GM18909 (cell line): Measurements from ENCODE around the gene GAB4.
"Not testable (repeated sequence)": the region's sequence is repeated elsewhere in the genome, so short reads cannot be mapped to it uniquely, and the experiment has no call there.

Source experiments
- ATAC-seq: cut with Tn5 transposase; IDR thresholded peaks from one replicate; pipeline ENCODE4 v1.9.1; 2021; ENCODE audit warnings: mild to moderate bottlenecking; ENCODE audit not compliant: unreplicated experiment, poor library complexity

The GAB4 gene, protein sequence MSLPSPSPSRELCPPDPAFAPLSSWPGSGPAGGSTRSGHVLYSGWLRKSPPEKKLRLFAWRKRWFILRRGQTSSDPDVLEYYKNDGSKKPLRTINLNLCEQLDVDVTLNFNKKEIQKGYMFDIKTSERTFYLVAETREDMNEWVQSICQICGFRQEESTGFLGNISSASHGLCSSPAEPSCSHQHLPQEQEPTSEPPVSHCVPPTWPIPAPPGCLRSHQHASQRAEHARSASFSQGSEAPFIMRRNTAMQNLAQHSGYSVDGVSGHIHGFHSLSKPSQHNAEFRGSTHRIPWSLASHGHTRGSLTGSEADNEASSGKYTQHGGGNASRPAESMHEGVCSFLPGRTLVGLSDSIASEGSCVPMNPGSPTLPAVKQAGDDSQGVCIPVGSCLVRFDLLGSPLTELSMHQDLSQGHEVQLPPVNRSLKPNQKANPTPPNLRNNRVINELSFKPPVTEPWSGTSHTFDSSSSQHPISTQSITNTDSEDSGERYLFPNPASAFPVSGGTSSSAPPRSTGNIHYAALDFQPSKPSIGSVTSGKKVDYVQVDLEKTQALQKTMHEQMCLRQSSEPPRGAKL

DNA sequence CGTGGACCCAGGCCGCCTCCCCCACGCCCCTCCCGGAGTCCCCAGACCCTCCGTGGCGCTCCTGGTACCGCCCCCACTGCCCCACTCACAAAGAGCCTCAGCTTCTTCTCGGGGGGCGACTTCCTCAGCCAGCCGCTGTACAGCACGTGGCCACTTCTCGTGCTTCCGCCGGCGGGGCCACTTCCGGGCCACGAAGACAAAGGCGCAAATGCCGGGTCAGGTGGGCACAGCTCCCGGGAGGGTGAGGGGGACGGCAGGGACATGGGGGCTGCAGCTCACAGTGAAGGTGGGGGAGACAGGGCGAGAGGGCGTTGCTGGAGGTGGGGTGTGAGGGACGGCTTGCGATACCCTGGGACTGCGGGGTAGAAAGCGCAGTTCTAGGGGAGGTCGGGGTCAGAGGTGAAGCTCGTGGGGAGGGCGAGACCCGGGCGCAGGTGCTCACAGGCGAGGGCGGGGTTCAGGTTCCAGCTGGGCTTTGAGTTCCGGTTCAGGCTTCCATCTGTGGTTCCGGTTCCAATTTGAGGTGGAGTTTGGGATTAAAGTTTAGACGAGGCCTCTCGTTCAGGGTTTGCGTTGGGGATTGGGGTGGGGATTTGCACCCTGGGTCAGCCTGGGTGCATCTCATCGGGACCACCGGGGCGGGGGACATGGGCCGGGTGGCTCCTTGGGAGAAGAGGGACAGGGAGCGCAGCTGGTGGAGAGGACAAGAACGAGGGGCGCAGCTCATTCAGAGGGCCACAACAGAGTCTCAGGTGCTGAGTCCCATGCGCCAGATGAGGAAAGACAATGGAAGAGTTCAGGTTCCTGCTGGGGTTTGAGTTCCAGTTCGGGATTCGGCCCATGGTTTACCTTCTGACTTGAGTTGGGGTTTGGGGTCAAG, at the start of gene GAB4:
GAB4 (minus strand) TSS at position 371 of the 880 bp plus-strand sequence; CDS start at position 263, 108 bp downstream.
- no peak for ATAC-seq

DNA sequence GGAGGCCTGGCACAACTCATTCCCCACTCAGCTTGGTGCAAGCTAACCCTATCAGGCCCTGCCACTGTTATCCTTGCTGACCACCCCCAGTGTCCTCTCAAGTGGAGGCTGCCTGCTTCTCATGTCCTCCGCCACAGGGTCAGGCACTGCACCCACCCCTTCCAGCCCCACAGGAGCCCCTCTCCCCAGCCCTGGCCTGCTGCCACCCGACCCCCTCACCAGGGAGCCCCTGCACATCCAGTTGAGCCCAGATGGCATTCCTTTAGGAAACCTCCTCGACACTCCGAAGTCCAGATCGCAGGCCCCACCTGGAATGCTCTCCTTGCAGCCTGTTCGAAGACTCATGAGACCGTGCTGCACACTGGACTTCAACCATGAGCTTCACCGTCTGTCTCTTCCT, 48.8 kb upstream of the GAB4 start:
- ATAC-seq: no peak

GRCh38 chr22:17056058-17056457, 48.0 kb upstream of the GAB4 start:
- no peak for ATAC-seq

- no peak for ATAC-seq
These were observed 39.6 kb upstream of the GAB4 start for GRCh38 chr22:17047656-17048055.

- ATAC-seq: no peak
These were observed 38.7 kb upstream of the GAB4 start for GRCh38 chr22:17046566-17047348.

DNA sequence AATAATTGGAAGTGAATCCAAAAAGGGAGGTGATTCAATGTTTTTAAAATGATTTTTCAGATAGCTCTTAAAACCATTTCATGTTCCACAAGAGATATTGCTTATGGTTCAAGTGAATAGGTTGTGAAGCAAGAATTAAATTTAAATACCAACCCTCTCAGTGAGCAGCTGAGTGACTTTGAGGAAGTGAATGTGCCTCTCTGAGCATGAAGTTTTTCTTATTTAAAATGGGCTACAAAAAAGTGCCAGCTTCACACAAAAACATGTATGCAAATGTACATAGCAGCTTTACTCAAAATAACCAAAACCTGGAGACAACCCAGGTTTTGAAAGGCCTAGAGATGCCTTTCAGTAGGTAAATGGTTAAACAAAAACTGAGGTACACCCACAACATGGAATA, 35.5 kb upstream of the GAB4 start:
- ATAC-seq: no peak

- peak; percentile 62 for ATAC-seq
These were observed 29.1 kb upstream of the GAB4 start for GRCh38 chr22:17036842-17037711.

- ATAC-seq: not testable (repeated sequence)
These were observed 28.2 kb upstream of the GAB4 start for GRCh38 chr22:17035976-17036841.

GRCh38 chr22:17035246-17035645, 27.2 kb upstream of the GAB4 start:
- no peak for ATAC-seq

GRCh38 chr22:17034532-17034931, 26.5 kb upstream of the GAB4 start:
- not testable (repeated sequence) for ATAC-seq

GRCh38 chr22:17032277-17032676, 24.3 kb upstream of the GAB4 start:
- ATAC-seq: not testable (repeated sequence)

GRCh38 chr22:17024380-17024779, 16.4 kb upstream of the GAB4 start:
- ATAC-seq: not testable (repeated sequence)

DNA sequence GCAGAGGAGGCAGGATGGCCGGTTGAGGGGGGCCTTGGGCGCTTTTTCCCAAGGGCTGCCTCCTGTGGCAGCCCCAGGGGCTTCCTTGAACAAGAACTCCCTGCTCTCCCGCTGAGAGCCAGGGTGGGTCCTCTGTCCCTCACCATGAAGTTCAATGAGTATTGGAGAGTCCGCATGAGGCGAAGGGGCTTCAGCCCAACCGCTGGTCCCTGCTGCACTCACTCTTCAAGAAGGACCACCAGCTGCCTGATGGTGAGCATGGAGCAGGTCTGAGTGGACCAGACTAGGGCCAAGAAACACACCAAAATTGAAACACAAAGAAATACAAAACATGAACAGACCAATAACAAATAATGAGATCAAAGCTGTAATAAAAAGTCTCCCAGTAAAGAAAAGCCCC, 7.5 kb upstream of the GAB4 start:
- ATAC-seq: not testable (repeated sequence)

- not testable (repeated sequence) for ATAC-seq
These were observed 6.0 kb upstream of the GAB4 start for GRCh38 chr22:17014101-17014440.

- no peak for ATAC-seq
These were observed 5.5 kb upstream of the GAB4 start for GRCh38 chr22:17013396-17014100.

DNA sequence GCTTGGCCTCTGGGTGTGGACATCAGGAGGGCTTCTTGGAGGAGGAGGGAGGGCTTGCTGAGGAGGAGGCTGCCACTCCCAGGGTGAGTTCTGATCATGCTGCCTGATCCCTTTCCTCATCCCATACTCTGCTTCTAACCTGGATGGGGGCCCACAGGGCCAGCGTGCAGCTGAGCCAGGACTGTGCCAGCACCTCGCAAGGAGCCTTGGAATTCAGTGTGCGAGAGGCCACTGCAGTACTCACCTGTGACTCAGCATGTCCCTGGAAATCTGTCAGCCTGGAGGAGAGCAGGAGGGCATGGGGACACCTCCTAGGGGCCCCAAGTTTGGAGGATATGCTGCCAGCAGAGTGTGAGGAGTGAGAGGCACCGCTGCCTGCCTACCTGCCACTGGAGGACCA, 4.2 kb upstream of the GAB4 start:
- ATAC-seq: no peak

DNA sequence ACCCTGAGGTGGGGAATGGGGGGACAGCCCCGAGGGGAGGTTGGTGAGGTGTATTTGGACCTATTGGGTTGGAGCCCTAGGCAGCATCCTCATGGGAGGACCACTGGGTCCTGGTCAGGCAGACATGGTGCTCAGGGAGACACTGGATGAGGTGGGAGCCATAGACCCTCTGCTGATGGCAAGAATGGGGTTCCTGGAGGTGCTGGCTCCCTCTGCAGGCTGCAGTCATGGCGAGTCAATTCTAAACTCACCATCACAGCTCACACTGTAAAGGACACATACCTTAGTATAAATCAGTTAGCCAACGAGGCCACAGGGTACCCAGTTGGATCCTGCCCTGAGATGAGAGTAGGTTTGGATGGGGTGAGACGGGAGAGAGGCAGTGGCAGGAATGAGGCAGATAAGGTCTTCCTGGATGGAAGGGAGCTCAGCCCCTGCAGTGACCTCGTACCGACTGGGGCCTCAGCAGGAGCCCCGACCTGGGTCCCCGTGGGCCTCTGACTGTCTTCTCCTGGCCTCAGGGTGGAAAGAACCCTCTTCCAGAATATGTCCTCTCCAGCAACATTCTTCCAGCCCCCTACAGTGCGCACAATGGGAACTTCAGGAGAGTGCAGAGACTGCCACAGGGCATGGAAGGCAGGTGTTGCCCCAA, 1.7 kb upstream of the GAB4 start:
- no peak for ATAC-seq
